Endothelial cell (in vitro differentiated cells): ENCODE results near the gene LCOR. TPM values are rescaled to one million over a fixed set of nuclear protein-coding genes. Genes with fewer than 3 reads are reported as not detected.

ENCODE experiments used
- DNase-seq: peaks from one replicate; pipeline ENCODE4 v3.0.0; 2021; ENCODE audit warnings: low spot score
- H3K27ac Mint-ChIP-seq: one replicate; pipeline ENCODE4 v1.8.0; 2021; ENCODE audit warnings: mixed read lengths, inconsistent platforms; ENCODE audit not compliant: unreplicated experiment
- H3K27me3 Mint-ChIP-seq: one replicate; pipeline ENCODE4 v1.8.0; 2021; ENCODE audit warnings: mild to moderate bottlenecking, moderate library complexity, mixed read lengths, inconsistent platforms; ENCODE audit not compliant: unreplicated experiment
- H3K36me3 Mint-ChIP-seq: one replicate; pipeline ENCODE4 v1.8.0; 2021; ENCODE audit warnings: mild to moderate bottlenecking, low read depth, mixed read lengths, inconsistent platforms; ENCODE audit not compliant: unreplicated experiment
- H3K4me1 Mint-ChIP-seq: one replicate; pipeline ENCODE4 v1.8.0; 2021; ENCODE audit warnings: mild to moderate bottlenecking, mixed read lengths, inconsistent platforms; ENCODE audit not compliant: unreplicated experiment
- H3K4me3 Mint-ChIP-seq: one replicate; pipeline ENCODE4 v1.8.0; 2021; ENCODE audit warnings: mild to moderate bottlenecking, mixed read lengths, inconsistent platforms; ENCODE audit not compliant: unreplicated experiment
- H3K9me3 Mint-ChIP-seq: one replicate; pipeline ENCODE4 v1.8.0; 2021; ENCODE audit warnings: mixed read lengths, inconsistent platforms; ENCODE audit not compliant: unreplicated experiment
- total RNA-seq: library from RNA; stranded (reverse); fragmentation: NEBNext Ultra II Directional; extraction: Animal tissue kit (Norgen Biotek cat#: 25700); gene quantifications from one replicate; pipeline ENCODE4 v1.2.1, GENCODE V29; 2021; ENCODE audit not compliant: unreplicated experiment
- TF ChIP-seq, protein P1 (sequence below): fragments of 200-600 bp; sonication (generic); IDR thresholded peaks from one replicate; pipeline ENCODE4 v1.5.0; 2021; ENCODE audit warnings: antibody characterized with exemption; ENCODE audit not compliant: unreplicated experiment

LCOR gene
- total RNA-seq, 1 donor from 2014 or later, result 36.6 TPM

DNA sequence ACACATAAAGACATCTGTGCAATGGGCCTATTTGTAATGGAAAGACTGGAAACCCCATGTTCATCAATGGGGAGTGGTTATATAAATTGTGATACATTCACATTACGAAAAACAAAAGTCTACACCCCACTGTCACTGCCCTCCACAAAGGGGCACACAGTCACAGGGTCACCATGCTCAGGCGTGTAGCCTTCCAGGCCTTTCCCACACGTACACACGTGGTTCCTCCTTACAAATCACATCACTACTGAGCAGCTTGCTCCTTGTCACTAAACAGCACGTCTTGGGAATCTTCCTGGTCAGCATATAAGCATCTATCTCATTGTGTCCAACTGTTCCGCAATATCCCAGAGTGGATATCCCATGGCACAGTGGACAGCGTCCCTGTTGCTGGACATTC is 190.5 kb downstream of the LCOR start:
- no peak for DNase-seq
- TF ChIP-seq, protein P1, sequence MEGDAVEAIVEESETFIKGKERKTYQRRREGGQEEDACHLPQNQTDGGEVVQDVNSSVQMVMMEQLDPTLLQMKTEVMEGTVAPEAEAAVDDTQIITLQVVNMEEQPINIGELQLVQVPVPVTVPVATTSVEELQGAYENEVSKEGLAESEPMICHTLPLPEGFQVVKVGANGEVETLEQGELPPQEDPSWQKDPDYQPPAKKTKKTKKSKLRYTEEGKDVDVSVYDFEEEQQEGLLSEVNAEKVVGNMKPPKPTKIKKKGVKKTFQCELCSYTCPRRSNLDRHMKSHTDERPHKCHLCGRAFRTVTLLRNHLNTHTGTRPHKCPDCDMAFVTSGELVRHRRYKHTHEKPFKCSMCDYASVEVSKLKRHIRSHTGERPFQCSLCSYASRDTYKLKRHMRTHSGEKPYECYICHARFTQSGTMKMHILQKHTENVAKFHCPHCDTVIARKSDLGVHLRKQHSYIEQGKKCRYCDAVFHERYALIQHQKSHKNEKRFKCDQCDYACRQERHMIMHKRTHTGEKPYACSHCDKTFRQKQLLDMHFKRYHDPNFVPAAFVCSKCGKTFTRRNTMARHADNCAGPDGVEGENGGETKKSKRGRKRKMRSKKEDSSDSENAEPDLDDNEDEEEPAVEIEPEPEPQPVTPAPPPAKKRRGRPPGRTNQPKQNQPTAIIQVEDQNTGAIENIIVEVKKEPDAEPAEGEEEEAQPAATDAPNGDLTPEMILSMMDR, result no peak
- no peaks in the 10 kb centered on the region for H3K36me3 Mint-ChIP-seq

DNA sequence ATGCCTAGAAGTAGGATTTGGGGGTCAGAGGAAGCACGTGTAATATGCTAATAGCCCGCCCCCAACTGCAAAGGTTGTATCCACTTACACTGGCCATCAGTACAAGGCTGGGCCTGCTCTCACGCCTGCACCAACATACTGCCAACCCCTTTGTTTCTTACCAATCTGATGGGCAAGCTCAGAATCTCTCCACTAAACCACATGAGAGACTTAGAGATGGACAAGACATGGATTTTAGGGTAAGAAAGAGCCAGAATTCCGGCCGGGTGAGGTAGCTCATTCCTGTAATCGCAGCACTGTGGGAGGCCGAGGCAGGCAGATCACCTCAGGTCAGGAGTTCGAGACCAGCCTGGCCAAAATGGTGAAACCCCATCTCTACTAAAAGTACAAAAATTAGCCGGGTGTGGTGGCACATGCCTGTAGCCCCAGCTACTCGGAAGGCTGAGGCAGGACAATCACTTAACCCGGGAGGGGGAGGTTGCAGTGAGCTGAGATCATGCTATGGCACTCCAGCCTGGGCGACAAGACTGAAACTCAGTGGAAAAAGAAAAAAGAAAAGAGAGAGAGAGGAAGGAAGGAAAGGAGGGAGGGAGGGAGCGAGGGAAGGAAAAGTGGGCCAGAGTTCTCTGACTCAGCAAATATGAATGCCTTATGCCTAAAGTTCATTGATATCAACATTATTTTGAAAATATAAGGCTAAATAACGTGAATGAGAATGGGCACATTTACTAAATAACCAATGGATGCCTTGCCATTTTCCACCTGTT is 191.5 kb downstream of the LCOR start:
- H3K9me3 Mint-ChIP-seq, result no peaks in the 10 kb centered on the region
- DNase-seq, result no peak
- no peak overlapping the region for H3K4me3 Mint-ChIP-seq
- no peaks in the 10 kb centered on the region for H3K36me3 Mint-ChIP-seq
- H3K27me3 Mint-ChIP-seq, result peaks cover 8% of the 10 kb centered on the region
- H3K27ac Mint-ChIP-seq, result no peak overlapping the region
- no peaks in the 10 kb centered on the region for H3K4me1 Mint-ChIP-seq
- TF ChIP-seq, protein P1, result no peak

More for the DNA sequence above, 190.5 kb downstream of the LCOR start:
- Mint-ChIP-seq H3K4me1 (no peaks in the 10 kb centered on the region), H3K9me3 (no peaks in the 10 kb centered on the region), H3K27ac (no peak overlapping the region), H3K27me3 (peaks cover 5% of the 10 kb centered on the region), H3K4me3 (no peak overlapping the region)

DNA sequence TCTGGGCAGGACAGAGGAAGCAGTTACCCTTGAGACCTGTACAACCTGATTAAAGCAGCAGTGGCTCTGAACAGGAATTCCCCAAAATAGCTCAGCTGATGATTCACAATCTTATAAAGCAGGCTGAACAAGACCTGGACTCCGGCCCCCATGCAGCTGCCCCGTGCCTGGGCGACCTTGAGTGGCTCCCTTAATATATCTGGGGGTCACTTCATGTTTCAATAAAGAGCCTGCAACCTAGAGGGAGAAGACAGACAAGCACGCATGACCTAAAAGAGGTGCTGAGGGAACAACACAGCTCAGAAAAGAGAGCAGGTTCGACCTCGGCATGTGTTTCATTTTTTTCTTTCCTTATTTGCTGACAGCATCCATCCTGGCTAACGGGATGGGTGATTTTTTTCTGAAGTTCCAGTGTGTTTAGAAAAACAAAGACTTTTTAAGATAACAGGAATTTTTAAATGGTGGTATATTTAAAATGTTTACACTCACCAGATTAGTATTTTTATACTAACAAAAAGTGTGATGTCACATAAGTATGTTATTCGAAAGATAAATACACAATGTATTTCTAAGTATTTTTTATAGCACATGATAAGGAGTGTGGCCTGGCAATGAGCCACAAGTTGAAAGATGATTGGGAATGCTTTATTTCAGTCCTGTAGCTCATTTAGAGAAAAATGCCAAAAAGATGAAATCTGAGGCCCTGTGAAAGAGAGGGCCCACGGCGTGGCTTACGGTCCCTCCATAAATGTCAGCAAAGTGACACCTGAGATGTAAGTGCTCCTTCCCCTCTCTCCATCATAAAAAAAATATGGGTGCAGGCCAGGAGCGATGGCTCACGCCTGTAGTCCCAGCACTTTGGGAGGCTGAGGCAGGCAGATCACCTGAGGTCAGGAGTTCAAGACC is 192.3 kb downstream of the LCOR start:
- H3K27ac Mint-ChIP-seq, result no peak overlapping the region
- TF ChIP-seq, protein P1, result no peak

DNA sequence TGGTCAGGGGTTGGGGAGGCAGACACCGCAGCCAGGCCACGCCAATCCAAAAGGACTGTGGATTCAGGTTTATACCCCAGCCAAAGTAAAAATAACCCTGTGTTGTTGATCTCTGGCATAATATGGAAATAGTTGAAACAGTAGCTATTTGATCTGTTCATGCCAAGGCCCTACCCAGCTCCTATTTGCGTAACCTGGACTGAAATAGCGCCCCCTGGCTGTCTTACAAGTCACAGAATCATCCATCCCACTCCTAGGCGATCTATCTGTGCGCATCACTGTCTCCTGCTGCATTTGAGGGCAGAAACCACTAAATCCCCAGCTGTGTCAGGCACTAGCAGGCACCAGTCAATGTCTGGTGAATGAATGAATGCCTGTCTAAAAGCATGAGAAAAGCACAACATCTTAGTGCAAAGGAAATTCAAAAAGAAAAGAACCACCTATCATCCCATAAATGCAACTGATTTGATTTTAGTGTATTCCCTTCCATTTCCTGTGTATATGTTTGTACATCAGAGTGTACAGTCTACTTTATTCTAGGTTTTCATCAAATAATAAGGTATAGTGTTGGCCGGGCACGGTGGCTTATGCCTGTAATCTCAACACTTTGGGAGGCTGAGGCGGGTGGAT is 193.6 kb downstream of the LCOR start:
- H3K27ac Mint-ChIP-seq, result no peak overlapping the region
- H3K27me3 Mint-ChIP-seq, result peaks cover 6% of the 10 kb centered on the region
- no peaks in the 10 kb centered on the region for H3K9me3 Mint-ChIP-seq
- H3K36me3 Mint-ChIP-seq, result no peaks in the 10 kb centered on the region
- peak; percentile 64 for DNase-seq
- no peak overlapping the region for H3K4me3 Mint-ChIP-seq
- TF ChIP-seq, protein P1, result peak; percentile 90
- no peaks in the 10 kb centered on the region for H3K4me1 Mint-ChIP-seq

More for the DNA sequence above, 192.3 kb downstream of the LCOR start:
- H3K36me3 Mint-ChIP-seq, result no peaks in the 10 kb centered on the region
- H3K9me3 Mint-ChIP-seq, result no peaks in the 10 kb centered on the region
- no peaks in the 10 kb centered on the region for H3K4me1 Mint-ChIP-seq
- peaks cover 6% of the 10 kb centered on the region for H3K27me3 Mint-ChIP-seq
- DNase-seq, result no peak
- no peak overlapping the region for H3K4me3 Mint-ChIP-seq
